Head of caudate nucleus (tissue), 42 donors: ENCODE data around the gene NOTCH4.

Experiments
- DNase-seq, 42 donors: peaks; one replicate each; pipeline versions ENCODE4 v3.0.0 to v3.0.0-alpha.2; 2020 to 2021; ENCODE audit warnings: mixed read lengths in 7 of 42
- intact Hi-C: fragments of 100-400 bp; cut with DNase I; formaldehyde crosslinking; loops from one replicate; pipeline ENCODE4 v1.15.0; 2022

The NOTCH4 gene

DNA sequence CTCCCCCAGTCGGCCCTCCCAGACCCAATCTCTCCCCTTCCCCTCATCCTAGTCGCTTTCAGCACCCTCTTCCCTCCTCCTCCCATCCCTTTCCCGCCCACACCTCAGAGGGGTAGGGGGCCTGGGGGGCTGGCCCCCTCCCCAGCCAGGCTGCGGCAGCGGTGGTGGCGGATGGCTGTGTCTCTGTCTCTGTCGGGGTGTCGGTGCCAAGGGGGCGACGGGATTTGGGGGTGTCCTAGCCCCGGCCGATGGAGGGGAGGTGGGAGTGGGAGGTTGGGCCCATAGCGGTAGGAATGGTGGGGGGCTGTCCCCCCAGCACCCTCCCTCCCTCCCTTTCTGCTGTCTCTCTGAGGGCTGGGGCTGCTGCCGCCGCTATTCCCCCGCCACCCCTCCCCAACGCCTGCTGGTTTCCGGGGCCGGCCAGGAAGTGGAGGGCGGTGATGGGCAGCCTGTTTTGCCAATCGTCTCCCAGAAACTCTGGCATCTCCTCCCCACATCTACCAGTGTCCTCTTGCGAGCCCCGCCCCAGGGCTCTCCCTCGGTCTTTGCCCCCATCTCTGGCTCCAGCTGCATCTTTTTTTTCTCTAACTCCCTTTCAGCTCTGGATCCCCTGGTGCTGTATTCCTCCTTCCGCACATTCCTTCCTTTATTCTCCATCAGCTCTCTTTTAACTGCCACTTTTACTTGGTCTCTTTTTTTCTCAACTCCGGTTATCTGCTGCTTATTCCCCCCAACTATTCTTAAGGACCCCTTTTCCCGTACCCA lies 48.0 kb downstream of the NOTCH4 start, which contains the start of gene AGPAT1:
AGPAT1 (minus strand) TSS at position 374 of the 765 bp plus-strand sequence. CDS start 4,588 bp downstream, outside the sequence.
- peak; percentile 98 to 100 (median 99) for DNase-seq
- intact Hi-C loops: no loop called here

DNA sequence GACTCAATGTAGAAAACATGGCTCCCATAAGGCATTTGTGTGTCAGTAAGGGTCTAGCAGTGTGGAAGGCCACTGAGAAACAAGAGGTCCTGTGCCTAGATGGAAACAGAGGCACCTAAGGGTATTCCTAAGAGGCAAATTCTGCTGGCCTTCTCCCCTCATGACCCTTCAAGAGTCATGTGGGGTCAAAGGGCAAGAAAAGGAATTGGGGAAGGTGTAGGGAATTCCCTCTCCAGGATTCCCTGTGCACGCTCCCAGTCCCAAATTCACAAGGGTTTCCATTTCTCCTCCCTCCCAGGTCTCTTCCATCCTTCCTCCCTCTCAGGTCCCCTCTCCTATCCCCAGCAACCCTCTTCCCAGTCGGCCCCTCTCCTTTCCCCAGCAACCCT lies 48.6 kb downstream of the NOTCH4 start:
- intact Hi-C loops: no loop called here
- no peak for DNase-seq

DNA sequence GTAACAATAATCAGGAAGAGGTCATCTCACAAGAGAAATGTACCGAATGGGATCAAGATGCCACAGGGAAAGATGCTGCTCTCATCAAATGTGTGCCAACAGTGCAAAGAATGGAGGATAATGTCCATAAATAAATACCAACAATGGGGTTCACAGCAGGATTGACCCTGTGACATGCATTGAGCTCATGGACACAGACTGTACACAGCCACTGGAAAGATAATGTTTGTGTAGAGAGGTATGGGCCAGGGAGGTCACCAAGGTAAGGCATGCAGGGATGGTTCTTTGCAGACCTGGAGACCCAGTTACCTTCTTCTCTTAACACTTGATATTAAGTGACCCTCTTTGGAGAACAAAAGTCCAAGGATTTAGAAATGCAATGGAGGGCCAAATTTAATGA lies 49.5 kb downstream of the NOTCH4 start:
- intact Hi-C loops: no loop called here
- DNase-seq: no peak

DNA sequence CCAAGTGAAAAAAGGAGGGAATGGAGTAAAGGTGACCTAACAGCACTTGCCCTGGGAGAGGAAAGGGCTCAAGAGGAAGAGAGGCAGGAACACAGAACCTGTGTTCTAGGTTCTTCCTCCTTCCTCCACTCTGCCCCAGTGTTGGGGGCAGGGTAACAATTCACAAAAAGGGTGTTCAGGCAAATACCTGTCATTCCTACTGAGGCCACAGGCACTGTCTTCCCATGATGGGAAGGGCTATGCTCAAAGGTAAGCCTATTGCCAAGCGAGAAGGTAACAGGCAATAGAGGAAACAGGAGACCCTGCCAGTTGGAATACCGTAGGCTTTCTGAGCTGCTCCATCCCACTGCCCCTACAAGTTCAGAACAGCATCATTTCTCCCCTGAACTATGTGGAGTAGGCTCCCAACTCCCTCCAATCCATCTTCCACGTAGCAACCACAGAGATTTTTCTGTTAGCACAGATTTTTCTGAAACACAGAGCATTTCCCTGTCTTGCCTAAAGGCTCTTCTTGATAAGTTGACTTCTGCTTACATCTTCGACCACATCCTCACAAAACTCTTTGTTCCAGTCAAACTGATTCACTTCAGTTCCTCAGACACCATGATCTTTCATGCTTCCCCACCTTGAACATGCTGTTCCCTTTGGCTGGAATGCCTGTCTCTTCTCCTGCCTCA lies 50.7 kb downstream of the NOTCH4 start:
- DNase-seq: no peak
- intact Hi-C loops: no loop called here

GRCh38 chr6:32171234-32171633 lies 52.6 kb downstream of the NOTCH4 start:
- no peak for DNase-seq
- intact Hi-C loops: no loop called here

DNA sequence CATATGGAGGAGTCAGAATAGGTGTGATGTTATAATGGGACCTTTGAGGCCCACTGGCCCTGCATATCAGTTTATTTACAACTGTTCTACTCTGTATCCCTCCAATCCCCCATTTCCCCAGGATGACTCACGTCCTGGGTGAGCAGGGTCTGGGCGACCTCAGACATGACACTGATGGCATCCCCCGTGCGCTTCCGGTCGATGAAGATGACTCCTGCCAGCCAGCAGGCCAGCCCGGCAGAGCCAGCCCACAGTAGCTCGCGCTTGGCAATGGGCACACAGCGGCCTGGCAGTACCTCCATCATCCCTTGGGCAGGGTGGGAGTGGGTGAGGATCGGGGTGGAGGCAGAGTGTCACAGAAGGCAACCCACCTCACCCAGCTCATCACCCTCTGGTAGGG lies 53.6 kb downstream of the NOTCH4 start:
- no peak for DNase-seq
- intact Hi-C loops: no loop called here

DNA sequence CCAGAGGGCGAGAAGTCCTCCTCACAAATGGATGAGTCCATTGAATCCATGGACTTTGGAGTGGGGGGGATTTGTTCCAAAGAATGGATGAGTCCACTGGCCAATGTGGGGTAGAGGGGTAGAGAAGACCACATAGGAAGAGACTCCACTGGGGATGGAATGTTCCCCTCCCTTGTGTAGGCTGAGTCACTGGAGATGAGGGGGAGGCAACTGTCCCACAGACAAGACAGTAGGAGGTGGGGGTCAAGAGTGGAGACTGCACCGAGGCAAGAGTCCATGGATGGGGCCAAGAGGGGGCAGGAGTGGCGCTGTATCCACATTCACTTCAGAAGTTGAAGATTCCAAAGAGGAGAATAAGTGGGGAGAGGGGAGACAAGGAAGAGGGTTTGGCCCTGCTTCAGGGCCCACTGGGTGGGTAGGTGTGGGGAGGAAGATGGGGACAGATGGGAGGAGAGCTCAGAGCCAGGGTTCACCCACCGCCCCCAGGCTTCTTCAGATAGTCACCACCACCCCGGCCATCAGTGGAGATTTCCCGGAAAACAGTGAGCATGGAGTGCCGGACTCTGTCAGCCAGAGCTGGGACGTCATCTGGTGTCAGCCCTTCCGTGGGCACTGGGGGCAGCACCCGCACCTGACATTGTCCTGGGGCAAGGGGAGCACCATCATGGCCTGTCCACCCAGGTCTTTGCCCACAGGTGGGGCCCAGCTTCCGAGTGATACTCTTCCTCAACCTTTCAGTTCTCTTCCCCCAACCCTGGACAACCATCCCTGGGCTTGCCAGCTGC lies 54.9 kb downstream of the NOTCH4 start:
- intact Hi-C loops: no loop called here
- DNase-seq: peak in 2 of 42 donors; percentile 17 to 27

DNA sequence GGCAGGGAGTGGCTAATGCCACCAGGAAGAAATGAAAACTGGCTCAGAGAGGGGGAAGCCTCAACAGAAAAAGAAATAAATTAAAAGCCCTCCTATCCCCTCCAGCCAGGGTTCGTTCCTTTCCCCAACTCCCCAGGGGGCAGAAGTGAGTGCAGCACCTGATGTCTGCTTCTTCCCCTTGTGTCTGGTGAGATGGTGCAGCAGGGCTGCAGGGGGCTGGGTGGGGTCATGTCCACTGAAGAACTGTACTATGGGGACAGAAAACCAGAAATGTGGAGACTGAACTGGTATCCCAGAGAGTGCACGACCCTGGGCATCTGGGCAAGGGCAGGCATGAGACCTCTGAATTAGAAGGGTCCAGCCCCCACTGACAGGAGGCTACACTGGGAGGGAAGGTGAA lies 55.5 kb downstream of the NOTCH4 start:
- peak in 1 of 42 donors; percentile 40 for DNase-seq
- intact Hi-C loops: no loop called here

GRCh38 chr6:32167761-32168262 lies 56.1 kb downstream of the NOTCH4 start:
- intact Hi-C loops: no loop called here
- DNase-seq: no peak

- intact Hi-C loops: no loop called here
- no peak for DNase-seq
Measured at GRCh38 chr6:32167154-32167760, 56.6 kb downstream of the NOTCH4 start.

DNA sequence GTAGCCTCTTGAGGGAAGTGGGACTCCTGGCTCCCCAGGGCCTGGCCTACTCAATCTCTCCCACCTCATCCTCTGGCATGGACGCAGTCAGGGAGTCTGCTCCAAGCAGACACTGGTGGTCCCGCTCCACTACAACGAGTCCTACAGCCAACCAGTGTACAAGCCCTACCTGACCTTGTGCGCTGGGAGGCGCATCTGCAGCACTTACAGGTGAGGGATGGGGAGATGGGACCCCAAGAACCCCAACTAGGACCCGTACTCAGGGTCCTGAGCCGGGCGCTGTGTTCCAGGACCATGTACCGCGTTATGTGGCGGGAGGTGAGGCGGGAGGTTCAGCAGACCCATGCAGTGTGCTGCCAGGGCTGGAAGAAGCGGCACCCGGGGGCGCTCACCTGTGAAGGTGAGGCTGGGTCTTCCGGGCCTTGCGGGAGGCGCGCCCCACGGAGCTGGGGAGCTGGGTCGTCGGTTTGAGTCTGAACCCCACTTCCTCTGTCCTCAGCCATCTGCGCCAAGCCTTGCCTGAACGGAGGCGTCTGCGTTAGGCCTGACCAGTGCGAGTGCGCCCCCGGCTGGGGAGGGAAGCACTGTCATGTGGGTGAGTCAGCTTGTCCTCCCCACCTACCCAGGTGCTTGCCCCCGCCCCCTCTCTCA lies 57.3 kb downstream of the NOTCH4 start:
- intact Hi-C loops: no loop called here
- peak in 2 of 42 donors; percentile 16 to 32 for DNase-seq

GRCh38 chr6:32164295-32164694 lies 59.6 kb downstream of the NOTCH4 start, which contains the start of gene EGFL8:
EGFL8 (plus strand) TSS chr6:32164595; CDS start chr6:32166166, 1,571 bp downstream.
- DNase-seq: no peak
- intact Hi-C loops: no loop called here

- peak in 27 of 42 donors; percentile 27 to 74 (median 51) for DNase-seq
- intact Hi-C loops: no loop called here
Measured at GRCh38 chr6:32163559-32164258, 60.2 kb downstream of the NOTCH4 start.

DNA sequence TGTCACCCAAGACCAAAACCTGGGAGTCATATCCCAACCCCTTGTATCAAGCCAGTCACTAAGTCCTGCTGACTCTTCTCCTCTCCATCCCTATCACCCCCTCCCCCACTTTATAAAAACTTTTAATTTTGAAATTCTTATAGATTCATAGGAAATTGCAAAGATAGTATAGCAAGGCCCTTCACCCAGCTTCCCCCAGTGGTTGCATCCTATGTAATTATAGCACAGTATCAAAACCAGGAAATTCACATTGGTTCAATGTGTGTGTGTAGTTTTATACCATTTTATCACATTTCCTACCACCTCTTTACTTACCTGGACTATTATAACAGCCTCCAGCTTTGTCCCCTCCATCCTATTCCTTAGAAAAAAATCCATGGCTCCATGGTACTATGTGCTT lies 65.8 kb downstream of the NOTCH4 start:
- DNase-seq: no peak
- intact Hi-C loops: no loop called here

DNA sequence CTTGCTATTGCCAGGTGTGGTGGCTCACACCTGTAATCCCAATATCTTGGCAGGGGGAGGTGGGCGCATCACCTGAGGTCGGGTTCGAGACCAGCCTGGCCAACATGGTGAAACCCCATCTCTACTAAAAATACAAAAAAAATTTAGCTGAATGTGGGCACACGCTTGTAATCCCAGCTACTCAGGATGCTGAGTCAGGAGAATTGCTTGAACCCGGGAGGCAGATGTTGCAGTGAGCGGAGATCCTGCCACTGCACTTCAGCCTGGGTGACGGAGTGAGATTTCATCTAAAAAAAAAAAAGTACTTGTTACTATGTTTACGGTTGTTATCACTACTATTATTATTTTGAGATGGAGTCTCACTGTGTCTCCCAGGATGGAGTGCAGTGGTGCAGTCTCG lies 67.0 kb downstream of the NOTCH4 start:
- DNase-seq: no peak
- intact Hi-C loops: no loop called here

GRCh38 chr6:32154514-32155161 lies 69.2 kb downstream of the NOTCH4 start:
- DNase-seq: peak in 39 of 42 donors; percentile 31 to 78 (median 57)
- intact Hi-C loops: loop anchor here (2.0 kb wide), 1 partner anchor 28 kb away; no protein-coding TSS in a partner anchor
